PC-3 (cell line): ENCODE measurements around the gene SDS. TPM values are rescaled to one million over a fixed set of nuclear protein-coding genes. Genes with fewer than 3 reads are reported as not detected.

Source experiments
- ATAC-seq: fragments of 200-7000 bp; cut with Tn5 transposase; 2 replicates; pipeline ENCODE4 v1.9.1; 2020; ENCODE audit warnings: mild to moderate bottlenecking, moderate library complexity
- BruUV-seq: library from RNA; stranded (reverse); fragments of 400-500 nt; replicated peaks from 2 replicates; lab custom pipeline; 2021; lab: Mats Ljungman, UMichigan
- CTCF ChIA-PET: fragments of 300-600 bp; sonication (Branson Sonifier 250); formaldehyde crosslinking; loops from one replicate; lab custom pipeline; 2022; ENCODE audit warnings: antibody characterized with exemption; lab: Charles Lee
- POLR2A ChIA-PET: fragments of 300-600 bp; sonication (Branson Sonifier 250); formaldehyde crosslinking; loops from one replicate; lab custom pipeline; 2022; ENCODE audit warnings: antibody characterized with exemption; ENCODE audit not compliant: unreplicated experiment; lab: Charles Lee
- DNase-seq: peaks from one replicate; pipeline ENCODE4 v3.0.0-alpha.2; 2015
- H2AFZ ChIP-seq: fragments of 300-600 bp; sonication (generic); 2 replicates; pipeline ENCODE4 v1.6.0; 2016; ENCODE audit warnings: antibody characterized with exemption, low read length
- H3F3A ChIP-seq: fragments of 300-600 bp; sonication (generic); one replicate; pipeline ENCODE4 v1.6.0; 2017; ENCODE audit warnings: antibody characterized with exemption, low read length, control low read depth, mild to moderate bottlenecking; ENCODE audit not compliant: unreplicated experiment
- H3K27ac ChIP-seq: fragments of 300-600 bp; sonication (generic); 2 replicates; pipeline ENCODE4 v1.5.1; 2016; ENCODE audit warnings: mild to moderate bottlenecking, low read length
- H3K27me3 ChIP-seq: fragments of 300-600 bp; sonication (generic); 2 replicates; pipeline ENCODE4 v1.6.1; 2016; ENCODE audit warnings: low read length, mixed read lengths
- H3K36me3 ChIP-seq: fragments of 300-600 bp; sonication (generic); 2 replicates; pipeline ENCODE4 v1.6.1; 2016; ENCODE audit warnings: low read depth, mixed run types, low read length, mixed read lengths
- H3K4me1 ChIP-seq: fragments of 300-600 bp; sonication (generic); 2 replicates; pipeline ENCODE4 v1.5.1; 2016; ENCODE audit warnings: low read length; ENCODE audit not compliant: insufficient read depth
- H3K4me2 ChIP-seq: fragments of 300-600 bp; sonication (generic); 2 replicates; pipeline ENCODE4 v1.6.0; 2016; ENCODE audit warnings: low read length
- H3K4me3 ChIP-seq: fragments of 300-600 bp; sonication (generic); 2 replicates; pipeline ENCODE4 v1.5.1; 2016; ENCODE audit warnings: mild to moderate bottlenecking, low read length, mixed read lengths
- H3K79me2 ChIP-seq: fragments of 300-600 bp; sonication (generic); 2 replicates; pipeline ENCODE4 v1.6.1; 2017; ENCODE audit warnings: low read length, mixed read lengths
- H3K9ac ChIP-seq: fragments of 300-600 bp; sonication (generic); 2 replicates; pipeline ENCODE4 v1.6.0; 2016; ENCODE audit warnings: mild to moderate bottlenecking, low read length
- H3K9me2 ChIP-seq: fragments of 300-600 bp; sonication (generic); replicated peaks from 2 replicates; pipeline ENCODE4 v1.6.1; 2016; ENCODE audit warnings: mixed run types, low read length, mixed read lengths
- H3K9me3 ChIP-seq: fragments of 300-600 bp; sonication (generic); 2 replicates; pipeline ENCODE4 v1.6.1; 2016; ENCODE audit warnings: low read length, mixed read lengths
- H4K20me1 ChIP-seq: fragments of 300-600 bp; sonication (generic); 2 replicates; pipeline ENCODE4 v1.6.1; 2016; ENCODE audit warnings: low read length, mixed read lengths
- EZH2 ChIP-seq: fragments of 300-600 bp; sonication (generic); IDR thresholded peaks from one replicate; pipeline ENCODE4 v1.6.1; 2017; ENCODE audit warnings: antibody characterized with exemption, mild to moderate bottlenecking, low read length; ENCODE audit not compliant: unreplicated experiment
- EZH2phosphoT487 ChIP-seq: fragments of 300-600 bp; sonication (generic); IDR thresholded peaks from 2 replicates; pipeline ENCODE4 v1.6.1; 2018; ENCODE audit warnings: mild to moderate bottlenecking, antibody characterized with exemption, low read length, borderline replicate concordance
- intact Hi-C: fragments of 100-400 bp; cut with micrococcal nuclease; formaldehyde crosslinking; loops from 2 replicates; pipeline ENCODE4 v1.9.0; 2023
- total RNA-seq: library from RNA; depleted of rRNA; stranded (reverse); fragments of >200 nt; gene quantifications from 2 replicates; pipeline ENCODE4 v1.2.3, GENCODE V29; 2014
- TF ChIP-seq, protein P1 (sequence below): fragments of 300-600 bp; sonication (generic); conservative IDR thresholded peaks from 2 replicates; pipeline ENCODE4 v1.5.1; 2017; ENCODE audit warnings: antibody characterized with exemption, low read depth, mild to moderate bottlenecking, low read length

SDS gene
- total RNA-seq, 1 experiment from 2014 or later = not detected

DNA sequence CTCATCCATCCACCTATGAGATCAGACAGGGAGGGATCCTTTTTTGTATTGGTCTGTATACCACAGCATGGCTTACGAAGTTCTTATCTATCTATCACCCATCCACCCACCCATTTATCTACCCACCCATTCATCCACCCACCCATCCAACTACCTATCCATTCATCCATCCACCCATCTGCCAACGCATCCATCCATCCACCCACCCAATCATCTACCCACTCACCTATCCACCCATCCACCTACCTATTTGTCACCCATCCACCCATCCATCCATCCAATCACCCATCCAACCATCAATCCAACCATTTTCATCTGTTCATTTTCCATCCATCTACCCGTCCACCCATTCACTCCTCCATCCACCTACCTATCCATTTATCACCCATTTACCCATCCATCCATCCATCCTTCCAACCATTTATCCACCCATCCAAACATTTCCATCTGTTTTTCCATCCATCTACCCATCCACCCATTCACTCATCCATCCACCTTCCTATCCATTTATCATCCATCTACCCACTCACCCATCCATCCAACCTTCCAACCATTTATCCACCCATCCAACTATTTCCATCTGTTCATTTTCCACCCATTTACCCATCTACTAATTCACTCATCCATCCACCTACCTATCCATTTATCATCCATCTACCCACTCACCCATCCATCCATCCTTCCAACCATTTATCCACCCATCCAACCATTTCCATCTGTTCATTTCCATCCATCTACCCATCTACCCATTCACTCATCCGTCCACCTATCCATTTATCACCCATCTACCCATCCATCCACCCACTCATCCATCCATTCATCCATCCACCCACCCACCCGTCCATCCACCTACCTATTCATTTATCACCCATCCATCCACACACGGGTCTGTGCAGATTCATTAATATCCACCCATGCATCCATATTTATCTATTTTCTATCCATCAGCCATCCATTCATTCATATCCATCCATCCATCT lies 13.3 kb downstream of the SDS start:
- Histone ChIP-seq H3K4me3 (no peak overlapping the region), H3K9me2 (no peaks in the 10 kb centered on the region), H3F3A (no peaks in the 10 kb centered on the region), H3K79me2 (no peaks in the 10 kb centered on the region), H4K20me1 (no peaks in the 10 kb centered on the region), H3K4me1 (no peaks in the 10 kb centered on the region), H3K27ac (no peak overlapping the region), H3K4me2 (no peak overlapping the region), H3K36me3 (peaks cover 24% of the 10 kb centered on the region), H3K9me3 (no peaks in the 10 kb centered on the region), H3K27me3 (no peaks in the 10 kb centered on the region), H2AFZ (no peak overlapping the region), H3K9ac (no peak overlapping the region)
- ATAC-seq (no peak), DNase-seq (no peak)
- TF ChIP-seq EZH2 (no peak), EZH2phosphoT487 (no peak)
- TF ChIP-seq, protein P1, sequence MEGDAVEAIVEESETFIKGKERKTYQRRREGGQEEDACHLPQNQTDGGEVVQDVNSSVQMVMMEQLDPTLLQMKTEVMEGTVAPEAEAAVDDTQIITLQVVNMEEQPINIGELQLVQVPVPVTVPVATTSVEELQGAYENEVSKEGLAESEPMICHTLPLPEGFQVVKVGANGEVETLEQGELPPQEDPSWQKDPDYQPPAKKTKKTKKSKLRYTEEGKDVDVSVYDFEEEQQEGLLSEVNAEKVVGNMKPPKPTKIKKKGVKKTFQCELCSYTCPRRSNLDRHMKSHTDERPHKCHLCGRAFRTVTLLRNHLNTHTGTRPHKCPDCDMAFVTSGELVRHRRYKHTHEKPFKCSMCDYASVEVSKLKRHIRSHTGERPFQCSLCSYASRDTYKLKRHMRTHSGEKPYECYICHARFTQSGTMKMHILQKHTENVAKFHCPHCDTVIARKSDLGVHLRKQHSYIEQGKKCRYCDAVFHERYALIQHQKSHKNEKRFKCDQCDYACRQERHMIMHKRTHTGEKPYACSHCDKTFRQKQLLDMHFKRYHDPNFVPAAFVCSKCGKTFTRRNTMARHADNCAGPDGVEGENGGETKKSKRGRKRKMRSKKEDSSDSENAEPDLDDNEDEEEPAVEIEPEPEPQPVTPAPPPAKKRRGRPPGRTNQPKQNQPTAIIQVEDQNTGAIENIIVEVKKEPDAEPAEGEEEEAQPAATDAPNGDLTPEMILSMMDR = no peak
- ChIA-PET POLR2A (no interaction called here), CTCF (no interaction called here)
- intact Hi-C loops = no loop called here
- BruUV-seq = TSS peak; percentile 65

DNA sequence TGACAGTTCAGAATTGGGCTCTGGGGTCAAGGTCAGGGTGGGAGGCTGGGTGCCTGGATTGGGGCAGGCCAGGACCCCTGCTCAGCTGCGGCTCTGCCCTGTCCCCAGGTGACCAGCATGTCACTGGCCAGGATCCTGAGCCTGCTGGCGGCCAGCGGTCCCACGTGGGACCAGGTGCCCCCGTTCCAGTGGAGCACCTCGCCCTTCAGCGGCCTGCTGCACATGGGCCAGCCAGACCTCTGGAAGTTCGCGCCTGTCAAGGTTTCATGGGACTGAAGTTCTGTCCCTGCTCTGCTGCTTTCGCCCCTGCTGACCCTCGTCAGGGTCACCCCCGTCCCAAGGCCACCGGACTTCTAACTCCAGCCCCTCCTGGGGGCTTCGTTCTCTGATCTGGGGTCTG lies 15.3 kb downstream of the SDS start:
- no peaks in the 10 kb centered on the region for H3K4me1 ChIP-seq
- ChIA-PET CTCF (no interaction called here), POLR2A (no interaction called here)
- no peaks in the 10 kb centered on the region for H3F3A ChIP-seq
- no peaks in the 10 kb centered on the region for H3K9me3 ChIP-seq
- H3K4me3 ChIP-seq = no peak overlapping the region
- H3K9me2 ChIP-seq = no peaks in the 10 kb centered on the region
- no peak overlapping the region for H3K4me2 ChIP-seq
- peaks cover 29% of the 10 kb centered on the region for H3K36me3 ChIP-seq
- H2AFZ ChIP-seq = no peak overlapping the region
- intact Hi-C loops = no loop called here
- H3K27ac ChIP-seq = no peak overlapping the region
- H4K20me1 ChIP-seq = no peaks in the 10 kb centered on the region
- ATAC-seq (no peak), DNase-seq (no peak)
- TF ChIP-seq EZH2 (no peak), EZH2phosphoT487 (no peak)
- TF ChIP-seq, protein P1 = no peak
- no peaks in the 10 kb centered on the region for H3K79me2 ChIP-seq
- H3K27me3 ChIP-seq = no peaks in the 10 kb centered on the region
- no TSS peak for BruUV-seq
- H3K9ac ChIP-seq = no peak overlapping the region

DNA sequence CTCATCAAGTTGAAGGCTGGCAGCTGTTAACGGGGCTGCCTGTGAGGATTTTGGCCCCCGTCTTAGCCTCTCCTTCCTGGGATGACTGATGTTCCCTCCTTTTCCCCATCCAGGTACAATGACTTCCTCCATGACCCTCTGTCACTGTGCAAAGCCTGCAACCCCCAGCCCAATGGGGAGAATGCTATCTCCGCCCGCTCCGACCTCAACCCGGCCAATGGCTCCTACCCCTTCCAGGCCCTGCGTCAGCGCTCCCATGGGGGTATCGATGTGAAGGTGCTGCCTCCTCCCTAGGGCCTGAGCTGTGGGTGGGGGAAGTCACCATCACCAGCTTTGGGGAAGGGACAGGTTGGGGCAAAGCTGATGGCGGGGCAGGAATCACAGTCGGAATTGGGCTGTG lies 16.1 kb downstream of the SDS start:
- Histone ChIP-seq H3K9ac (no peak overlapping the region), H4K20me1 (no peaks in the 10 kb centered on the region), H3K4me2 (no peak overlapping the region), H3K9me3 (no peaks in the 10 kb centered on the region), H3K4me3 (no peak overlapping the region), H2AFZ (no peak overlapping the region), H3K27ac (no peak overlapping the region), H3K79me2 (no peaks in the 10 kb centered on the region), H3K36me3 (peaks cover 29% of the 10 kb centered on the region), H3K4me1 (no peaks in the 10 kb centered on the region), H3F3A (no peaks in the 10 kb centered on the region), H3K9me2 (no peaks in the 10 kb centered on the region), H3K27me3 (no peaks in the 10 kb centered on the region)
- TF ChIP-seq EZH2 = no peak
- TF ChIP-seq EZH2phosphoT487 = no peak
- TF ChIP-seq, protein P1 = no peak
- intact Hi-C loops = no loop called here
- BruUV-seq = no TSS peak
- DNase-seq = no peak
- ChIA-PET POLR2A (no interaction called here), CTCF (no interaction called here)
- no peak for ATAC-seq
